ENCODE measurements around the gene SSU72. TPM values are rescaled to one million over a fixed set of nuclear protein-coding genes. Genes with fewer than 3 reads are reported as not detected.

SSU72 gene
- total and polyA plus RNA-seq, 2 donors, result 38.5 to 83.5 TPM

GRCh38 chr1:1554926-1555915 lies 19.4 kb downstream of the SSU72 start:
- Histone ChIP-seq H3K36me3 (ENCODE audit: insufficient read depth) (no peaks in the 10 kb centered on the region), H3K4me1 (ENCODE audit: insufficient read depth) (no peaks in the 10 kb centered on the region), H3K27ac (ENCODE audit: low read depth) (no peak overlapping the region), H3K4me3 (ENCODE audit: low read depth, low read length) (no peak overlapping the region)
- DNase-seq (ENCODE audit: extremely low spot score), result no peak
- 72% methylated on average over 31 of the region's 31 CpGs for WGBS

- Histone ChIP-seq H3K36me3 (ENCODE audit: insufficient read depth) (no peaks in the 10 kb centered on the region), H3K4me3 (ENCODE audit: low read depth, low read length) (no peak overlapping the region), H3K4me1 (ENCODE audit: insufficient read depth) (no peaks in the 10 kb centered on the region), H3K27ac (ENCODE audit: low read depth) (no peak overlapping the region)
- WGBS, result 83% methylated on average over 13 of the region's 13 CpGs
- no peak for DNase-seq (ENCODE audit: extremely low spot score)
Measured at GRCh38 chr1:1554550-1554925, 20.1 kb downstream of the SSU72 start.

GRCh38 chr1:1553821-1554494 lies 20.7 kb downstream of the SSU72 start:
- no peak for DNase-seq (ENCODE audit: extremely low spot score)
- 90% methylated on average over 35 of the region's 35 CpGs for WGBS
- H3K27ac ChIP-seq (ENCODE audit: low read depth), result no peak overlapping the region
- H3K36me3 ChIP-seq (ENCODE audit: insufficient read depth), result no peaks in the 10 kb centered on the region
- no peak overlapping the region for H3K4me3 ChIP-seq (ENCODE audit: low read depth, low read length)
- H3K4me1 ChIP-seq (ENCODE audit: insufficient read depth), result no peaks in the 10 kb centered on the region

GRCh38 chr1:1552263-1552639 lies 22.4 kb downstream of the SSU72 start:
- Histone ChIP-seq H3K4me3 (ENCODE audit: low read depth, low read length) (no peak overlapping the region), H3K4me1 (ENCODE audit: insufficient read depth) (no peaks in the 10 kb centered on the region), H3K27ac (ENCODE audit: low read depth) (no peak overlapping the region), H3K36me3 (ENCODE audit: insufficient read depth) (no peaks in the 10 kb centered on the region)
- no peak for DNase-seq (ENCODE audit: extremely low spot score)
- WGBS, result 85% methylated on average over 10 of the region's 10 CpGs

GRCh38 chr1:1551524-1552262 lies 23.0 kb downstream of the SSU72 start:
- WGBS, result 91% methylated on average over 33 of the region's 33 CpGs
- Histone ChIP-seq H3K36me3 (ENCODE audit: insufficient read depth) (no peaks in the 10 kb centered on the region), H3K27ac (ENCODE audit: low read depth) (no peak overlapping the region), H3K4me1 (ENCODE audit: insufficient read depth) (no peaks in the 10 kb centered on the region), H3K4me3 (ENCODE audit: low read depth, low read length) (no peak overlapping the region)
- DNase-seq (ENCODE audit: extremely low spot score), result no peak

DNA sequence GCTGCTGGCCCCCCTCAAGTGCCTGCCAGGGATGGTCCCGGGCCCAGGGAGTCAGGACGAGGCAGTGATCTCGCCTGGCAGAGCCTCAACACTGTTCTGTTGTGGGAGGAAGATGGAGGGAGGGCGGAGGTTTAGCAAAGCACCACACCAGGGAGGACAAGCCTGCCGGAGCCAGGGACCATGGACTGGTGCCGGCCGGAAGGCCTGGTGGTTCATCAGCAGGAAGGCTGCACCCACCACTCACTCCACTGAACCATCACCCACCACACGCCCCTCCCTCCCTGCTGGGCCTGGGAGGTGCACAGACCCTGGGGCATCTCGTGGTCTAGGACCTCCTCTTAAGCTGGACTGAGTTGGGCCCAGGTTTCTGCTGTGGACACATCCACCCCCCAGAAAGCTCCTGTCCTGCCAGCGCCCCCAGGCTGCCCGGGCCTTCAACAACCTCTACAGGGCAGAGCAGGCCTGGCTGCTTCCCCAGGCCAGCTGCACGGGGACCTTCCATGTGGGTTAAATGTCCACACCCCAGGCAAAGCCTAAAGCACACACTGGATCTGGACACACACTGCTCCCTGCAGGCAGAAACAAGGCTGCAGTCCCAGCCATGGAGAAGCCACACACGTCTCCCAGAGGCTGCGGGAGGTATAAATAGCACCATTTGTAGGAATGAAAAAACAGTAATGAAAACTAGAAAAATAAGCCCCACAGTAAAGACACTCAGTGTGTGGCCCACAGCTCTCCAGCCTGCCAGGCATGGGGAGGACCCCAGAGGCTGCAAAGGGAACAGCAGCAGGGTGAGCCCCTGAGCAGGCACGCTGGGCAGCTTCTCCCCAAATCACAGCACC lies 23.9 kb downstream of the SSU72 start:
- no peak for DNase-seq (ENCODE audit: extremely low spot score)
- WGBS, result 59% methylated on average over 15 of the region's 15 CpGs
- no peaks in the 10 kb centered on the region for H3K4me1 ChIP-seq (ENCODE audit: insufficient read depth)
- H3K4me3 ChIP-seq (ENCODE audit: low read depth, low read length), result no peak overlapping the region
- no peak overlapping the region for H3K27ac ChIP-seq (ENCODE audit: low read depth)
- H3K36me3 ChIP-seq (ENCODE audit: insufficient read depth), result no peaks in the 10 kb centered on the region

- 79% methylated on average over 7 of the region's 7 CpGs for WGBS
- H3K27ac ChIP-seq (ENCODE audit: low read depth), result no peak overlapping the region
- no peak overlapping the region for H3K4me3 ChIP-seq (ENCODE audit: low read depth, low read length)
Measured at GRCh38 chr1:1550087-1550486, 24.6 kb downstream of the SSU72 start.

DNA sequence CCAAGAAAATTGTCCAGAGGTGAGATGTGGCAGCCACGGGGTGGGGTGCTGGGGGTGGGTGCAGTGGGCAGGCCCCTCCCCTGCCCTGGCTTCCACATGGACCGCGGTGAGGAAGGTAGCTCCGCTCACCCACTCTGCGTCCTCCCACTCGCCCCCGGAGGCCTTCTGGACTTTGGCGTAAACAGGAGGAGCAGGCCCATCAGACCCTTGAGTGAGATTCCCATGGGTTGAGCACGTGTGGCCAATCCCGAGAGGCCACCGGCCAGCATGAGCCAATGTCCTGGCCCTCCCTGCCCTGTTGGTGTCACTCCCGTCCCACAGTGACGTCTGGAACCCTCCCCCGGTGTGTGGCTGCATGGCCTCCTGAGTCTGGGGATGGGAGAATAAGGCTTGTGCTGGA lies 26.1 kb downstream of the SSU72 start:
- Histone ChIP-seq H3K4me3 (ENCODE audit: low read depth, low read length) (no peak overlapping the region), H3K4me1 (ENCODE audit: insufficient read depth) (no peaks in the 10 kb centered on the region), H3K36me3 (ENCODE audit: insufficient read depth) (no peaks in the 10 kb centered on the region), H3K27ac (ENCODE audit: low read depth) (no peak overlapping the region)
- no peak for DNase-seq (ENCODE audit: extremely low spot score)
- 82% methylated on average over 14 of the region's 14 CpGs for whole genome bisulfite sequencing

More at GRCh38 chr1:1550087-1550486, 24.6 kb downstream of the SSU72 start:
- Histone ChIP-seq H3K36me3 (ENCODE audit: insufficient read depth) (no peaks in the 10 kb centered on the region), H3K4me1 (ENCODE audit: insufficient read depth) (no peaks in the 10 kb centered on the region)
- DNase-seq (ENCODE audit: extremely low spot score), result no peak

GRCh38 chr1:1547476-1547875 lies 27.2 kb downstream of the SSU72 start:
- WGBS, result 92% methylated on average over 19 of the region's 19 CpGs

DNA sequence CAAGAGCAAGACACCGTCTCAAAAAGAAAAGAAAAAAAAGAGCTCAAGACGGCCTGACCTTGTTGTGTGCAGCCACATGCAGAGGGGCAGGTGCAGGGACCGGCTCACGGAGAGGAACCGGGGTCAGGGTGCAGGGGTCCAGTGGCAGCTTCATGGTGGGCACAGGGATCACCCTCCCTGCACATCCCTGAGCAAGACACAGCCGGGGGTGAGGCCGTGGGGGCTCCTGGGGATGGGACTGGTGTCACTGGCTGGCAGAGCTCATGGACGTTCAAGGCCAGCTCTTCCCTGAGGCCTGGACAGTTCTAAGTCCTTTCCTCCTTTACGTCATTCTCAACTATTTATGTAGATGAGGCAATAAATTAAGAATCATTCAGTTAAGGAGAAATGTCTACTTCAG lies 27.7 kb downstream of the SSU72 start:
- no peak overlapping the region for H3K27ac ChIP-seq (ENCODE audit: low read depth)
- DNase-seq (ENCODE audit: extremely low spot score), result no peak
- no peak overlapping the region for H3K4me3 ChIP-seq (ENCODE audit: low read depth, low read length)
- 88% methylated on average over 9 of the region's 9 CpGs for WGBS
- H3K4me1 ChIP-seq (ENCODE audit: insufficient read depth), result no peaks in the 10 kb centered on the region
- H3K36me3 ChIP-seq (ENCODE audit: insufficient read depth), result no peaks in the 10 kb centered on the region

More at GRCh38 chr1:1547476-1547875, 27.2 kb downstream of the SSU72 start:
- H3K4me3 ChIP-seq (ENCODE audit: low read depth, low read length), result no peak overlapping the region
- H3K36me3 ChIP-seq (ENCODE audit: insufficient read depth), result no peaks in the 10 kb centered on the region
- H3K4me1 ChIP-seq (ENCODE audit: insufficient read depth), result no peaks in the 10 kb centered on the region
- no peak for DNase-seq (ENCODE audit: extremely low spot score)
- H3K27ac ChIP-seq (ENCODE audit: low read depth), result no peak overlapping the region

- no peak overlapping the region for H3K27ac ChIP-seq (ENCODE audit: low read depth)
- no peaks in the 10 kb centered on the region for H3K4me1 ChIP-seq (ENCODE audit: insufficient read depth)
- no peak overlapping the region for H3K4me3 ChIP-seq (ENCODE audit: low read depth, low read length)
- H3K36me3 ChIP-seq (ENCODE audit: insufficient read depth), result no peaks in the 10 kb centered on the region
- WGBS, result 84% methylated on average over 23 of the region's 23 CpGs
- DNase-seq (ENCODE audit: extremely low spot score), result no peak
Measured at GRCh38 chr1:1545946-1546737, 28.5 kb downstream of the SSU72 start.

DNA sequence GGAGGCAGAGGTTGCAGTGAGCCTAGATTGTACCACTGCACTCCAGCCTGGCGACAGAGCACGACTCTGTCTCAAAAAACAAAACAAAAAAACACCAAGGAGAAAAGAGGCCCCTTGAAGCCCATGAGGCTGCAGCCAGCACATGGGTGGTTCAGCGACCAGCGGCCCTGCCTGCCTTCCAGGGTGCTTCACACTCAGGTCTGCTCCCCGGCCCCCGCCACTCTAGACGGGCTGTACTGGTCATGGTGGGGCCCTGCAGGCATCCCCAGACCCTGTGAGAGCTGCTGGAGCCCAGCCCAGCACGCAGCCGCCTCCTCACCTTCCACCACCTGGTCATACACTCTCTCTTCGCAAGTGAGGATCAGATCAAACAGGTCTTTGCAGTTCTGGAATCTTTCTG lies 30.1 kb downstream of the SSU72 start:
- H3K36me3 ChIP-seq (ENCODE audit: insufficient read depth), result no peaks in the 10 kb centered on the region
- DNase-seq (ENCODE audit: extremely low spot score), result no peak
- no peak overlapping the region for H3K27ac ChIP-seq (ENCODE audit: low read depth)
- H3K4me3 ChIP-seq (ENCODE audit: low read depth, low read length), result no peak overlapping the region
- no peaks in the 10 kb centered on the region for H3K4me1 ChIP-seq (ENCODE audit: insufficient read depth)
- 90% methylated on average over 10 of the region's 10 CpGs for WGBS
